Brain microvascular endothelial cell (primary cell): ENCODE results near the gene IGF2R.
"Not testable (repeated sequence)": the region's sequence is repeated elsewhere in the genome, so short reads cannot be mapped to it uniquely, and the experiment has no call there.

ENCODE experiments used
- DNase-seq: peaks from one replicate; pipeline ENCODE4 v3.0.0-alpha.2; 2020
- H3K27ac ChIP-seq: fragments of 250-450 bp; sonication (Bioruptor Pico); 2 replicates; pipeline ENCODE4 v1.5.1; 2020; ENCODE audit warnings: mild to moderate bottlenecking, moderate library complexity
- H3K27me3 ChIP-seq: fragments of 250-450 bp; sonication (Bioruptor Pico); replicated peaks from 2 replicates; pipeline ENCODE4 v1.5.1; 2020; ENCODE audit warnings: mild to moderate bottlenecking
- H3K36me3 ChIP-seq: fragments of 250-450 bp; sonication (Bioruptor Pico); replicated peaks from 2 replicates; pipeline ENCODE4 v1.5.1; 2020; ENCODE audit warnings: mild to moderate bottlenecking
- H3K4me3 ChIP-seq: 2 replicates; pipeline ENCODE4 v1.5.1; 2011; ENCODE audit warnings: low read depth, mild to moderate bottlenecking, control low read depth, low read length, moderate library complexity
- in situ Hi-C: cut with HindIII; loops from 2 replicates; pipeline ENCODE4 v1.10.0; 2017; ENCODE audit warnings: low sequenced_read_pairs, low pct_ligation_motif_present
- TF ChIP-seq, protein P1 (sequence below): IDR thresholded peaks from 2 replicates; pipeline ENCODE4 v1.5.1; 2011; ENCODE audit warnings: low read depth, mild to moderate bottlenecking, moderate library complexity, low read length, control low read depth, inconsistent platforms; ENCODE audit errors: missing control alignments

Gene IGF2R

GRCh38 chr6:160106701-160107100 lies 137.8 kb downstream of the IGF2R start:
- no peaks in the 10 kb centered on the region for H3K27me3 ChIP-seq
- H3K4me3 ChIP-seq, result no peak overlapping the region
- in situ Hi-C loops, result no loop called here
- H3K36me3 ChIP-seq, result peaks cover 14% of the 10 kb centered on the region
- no peak for DNase-seq
- no peak overlapping the region for H3K27ac ChIP-seq
- TF ChIP-seq, protein P1, sequence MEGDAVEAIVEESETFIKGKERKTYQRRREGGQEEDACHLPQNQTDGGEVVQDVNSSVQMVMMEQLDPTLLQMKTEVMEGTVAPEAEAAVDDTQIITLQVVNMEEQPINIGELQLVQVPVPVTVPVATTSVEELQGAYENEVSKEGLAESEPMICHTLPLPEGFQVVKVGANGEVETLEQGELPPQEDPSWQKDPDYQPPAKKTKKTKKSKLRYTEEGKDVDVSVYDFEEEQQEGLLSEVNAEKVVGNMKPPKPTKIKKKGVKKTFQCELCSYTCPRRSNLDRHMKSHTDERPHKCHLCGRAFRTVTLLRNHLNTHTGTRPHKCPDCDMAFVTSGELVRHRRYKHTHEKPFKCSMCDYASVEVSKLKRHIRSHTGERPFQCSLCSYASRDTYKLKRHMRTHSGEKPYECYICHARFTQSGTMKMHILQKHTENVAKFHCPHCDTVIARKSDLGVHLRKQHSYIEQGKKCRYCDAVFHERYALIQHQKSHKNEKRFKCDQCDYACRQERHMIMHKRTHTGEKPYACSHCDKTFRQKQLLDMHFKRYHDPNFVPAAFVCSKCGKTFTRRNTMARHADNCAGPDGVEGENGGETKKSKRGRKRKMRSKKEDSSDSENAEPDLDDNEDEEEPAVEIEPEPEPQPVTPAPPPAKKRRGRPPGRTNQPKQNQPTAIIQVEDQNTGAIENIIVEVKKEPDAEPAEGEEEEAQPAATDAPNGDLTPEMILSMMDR, result no peak

- TF ChIP-seq, protein P1, result no peak
- in situ Hi-C loops, result no loop called here
- H3K27me3 ChIP-seq, result no peaks in the 10 kb centered on the region
- H3K4me3 ChIP-seq, result no peak overlapping the region
- H3K36me3 ChIP-seq, result peaks cover 16% of the 10 kb centered on the region
- no peak overlapping the region for H3K27ac ChIP-seq
- no peak for DNase-seq
Observed at GRCh38 chr6:160108077-160108476, 139.2 kb downstream of the IGF2R start.

DNA sequence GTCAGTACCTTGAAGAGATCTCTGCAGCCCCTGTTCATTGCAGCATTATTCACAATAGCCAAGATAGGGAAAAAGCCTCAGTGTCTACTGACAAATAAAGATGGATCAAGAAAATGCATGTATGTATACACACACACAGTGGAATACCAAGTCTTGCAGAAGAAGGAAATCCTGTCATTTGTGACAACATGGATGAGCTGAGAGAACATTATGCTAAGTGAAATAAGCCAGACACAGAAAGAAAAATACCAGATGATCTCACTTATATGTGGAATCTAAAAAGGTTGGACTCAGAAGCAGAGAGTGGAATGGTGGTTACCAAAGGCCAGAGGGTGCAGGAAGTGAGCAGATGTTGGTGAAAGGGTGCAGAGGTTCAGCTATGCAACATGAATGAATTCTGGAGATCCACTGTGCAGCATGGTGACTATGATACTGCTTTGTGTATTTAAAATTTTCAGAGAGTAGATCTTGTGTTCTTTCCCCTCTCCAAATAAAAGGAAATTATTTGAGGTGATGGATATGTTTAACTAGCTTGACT lies 141.8 kb downstream of the IGF2R start:
- H3K27me3 ChIP-seq, result no peaks in the 10 kb centered on the region
- in situ Hi-C loops, result no loop called here
- DNase-seq, result peak; percentile 36
- no peak overlapping the region for H3K27ac ChIP-seq
- TF ChIP-seq, protein P1, result no peak
- peaks cover 2% of the 10 kb centered on the region for H3K36me3 ChIP-seq
- H3K4me3 ChIP-seq, result no peak overlapping the region

GRCh38 chr6:160111806-160112205 lies 142.9 kb downstream of the IGF2R start:
- in situ Hi-C loops, result no loop called here
- Histone ChIP-seq H3K27ac (no peak overlapping the region), H3K36me3 (peaks cover 2% of the 10 kb centered on the region), H3K27me3 (no peaks in the 10 kb centered on the region), H3K4me3 (no peak overlapping the region)
- TF ChIP-seq, protein P1, result no peak
- DNase-seq, result no peak

DNA sequence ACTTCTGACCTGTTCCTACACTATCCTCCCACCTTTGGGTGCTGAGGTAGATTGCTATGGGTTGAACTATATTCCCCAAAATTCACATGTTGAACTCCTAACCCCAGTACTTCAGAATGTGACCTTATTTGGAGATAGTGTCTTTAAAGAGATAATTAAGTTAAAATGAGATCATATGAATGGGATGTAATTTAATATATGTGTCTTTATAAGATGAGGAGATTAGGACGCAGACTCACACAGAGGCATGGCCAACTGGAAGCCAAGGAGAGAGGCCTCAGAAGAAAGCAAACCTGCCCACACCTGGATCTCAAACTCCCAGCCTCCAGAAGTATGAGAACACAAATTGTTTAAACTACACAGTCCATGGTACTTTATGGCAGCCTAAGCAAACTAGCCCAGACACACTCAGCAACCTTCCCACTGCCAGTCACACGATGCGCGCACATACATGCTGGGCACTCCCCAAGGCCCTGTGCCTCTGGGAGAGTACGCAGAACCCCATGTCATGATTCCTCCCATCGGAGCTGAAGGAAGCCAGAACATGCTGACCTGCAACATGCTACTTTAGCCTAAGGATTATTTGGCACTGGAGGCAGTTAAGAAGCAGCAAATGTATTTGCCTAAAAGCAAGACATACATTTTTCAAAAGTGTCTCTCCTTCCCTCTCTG lies 143.9 kb downstream of the IGF2R start:
- Histone ChIP-seq H3K27me3 (no peaks in the 10 kb centered on the region), H3K36me3 (peaks cover 2% of the 10 kb centered on the region), H3K4me3 (no peak overlapping the region), H3K27ac (no peak overlapping the region)
- DNase-seq, result no peak
- TF ChIP-seq, protein P1, result no peak
- in situ Hi-C loops, result no loop called here

DNA sequence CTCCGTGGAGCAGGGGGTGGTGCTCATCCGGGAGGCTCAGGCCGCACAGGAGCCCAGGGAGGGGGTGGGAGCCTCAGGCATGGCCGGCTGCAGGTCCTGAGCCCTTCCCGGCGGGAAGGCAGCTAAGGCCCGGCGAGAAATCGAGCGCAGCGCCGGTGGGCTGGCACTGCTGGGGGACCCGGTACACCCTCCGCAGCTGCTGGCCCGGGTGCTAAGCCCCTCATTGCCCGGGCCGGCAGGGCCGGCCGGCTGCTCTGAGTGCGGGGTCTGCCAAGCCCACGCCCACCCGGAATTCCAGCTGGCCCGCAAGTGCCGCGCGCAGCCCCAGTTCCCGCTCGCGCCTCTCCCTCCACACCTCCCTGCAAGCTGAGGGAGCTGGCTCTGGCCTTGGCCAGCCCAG lies 145.7 kb downstream of the IGF2R start:
- DNase-seq, H3K36me3 ChIP-seq, in situ Hi-C loops, H3K4me3 ChIP-seq, H3K27ac ChIP-seq, H3K27me3 ChIP-seq: not testable (repeated sequence)
